SK-N-SH (cell line): ENCODE data around the gene ZPLD1. TPM values are rescaled to one million over a fixed set of nuclear protein-coding genes. Genes with fewer than 3 reads are reported as not detected.

ENCODE experiments used
- CTCF ChIA-PET: fragments of 300-600, 350-600 bp; formaldehyde crosslinking; extraction: SDS; loops from one replicate; lab custom pipeline; 2021; lab: Yijun Ruan, JAX
- POLR2A ChIA-PET: fragments of 350-600 bp; sonication (Branson Sonifier 250); formaldehyde crosslinking; extraction: SDS; loops from one replicate; lab custom pipeline; 2020; ENCODE audit warnings: antibody characterized with exemption, inconsistent platforms; lab: Yijun Ruan, JAX
- DNase-seq: peaks from one replicate; pipeline ENCODE4 v3.0.0; 2012
- H2AFZ ChIP-seq: fragments of 200-600 bp; sonication (generic); 2 replicates; pipeline ENCODE4 v1.8.1; 2016; ENCODE audit warnings: antibody characterized with exemption, mild to moderate bottlenecking, low read depth
- H3F3A ChIP-seq: fragments of 200-600 bp; sonication (generic); replicated peaks from 2 replicates; pipeline ENCODE3; 2016; ENCODE audit warnings: antibody characterized with exemption, mild to moderate bottlenecking; ENCODE audit not compliant: insufficient read depth
- H3K27ac ChIP-seq, 2 experiments: fragments of 200-500 bp in 1 of 2; fragments of 200-600 bp in 1 of 2; sonication (Bioruptor generic) in 1 of 2; sonication (generic), shearing (Covaris generic) in 1 of 2; 2 replicates each; pipeline versions ENCODE4 v1.5.1 to v1.6.1; 2014 to 2016; ENCODE audit warnings: low read depth in 2 of 2, inconsistent platforms in 1 of 2, low read length in 1 of 2, mild to moderate bottlenecking in 1 of 2, mixed read lengths in 1 of 2
- H3K27me3 ChIP-seq: fragments of 200-600 bp; sonication (generic), shearing (Covaris generic); 2 replicates; pipeline ENCODE4 v1.6.1; 2016; ENCODE audit warnings: mixed run types; ENCODE audit not compliant: insufficient read depth
- H3K36me3 ChIP-seq, 2 experiments: fragments of 200-500 bp in 1 of 2; fragments of 200-600 bp in 1 of 2; sonication (Bioruptor generic) in 1 of 2; sonication (generic) in 1 of 2; replicated peaks in 1 of 2; 2 replicates each; pipeline versions ENCODE3 to v1.5.1; 2014 to 2016; ENCODE audit warnings: low read length in 1 of 2, mild to moderate bottlenecking in 1 of 2; ENCODE audit not compliant: insufficient read depth in 2 of 2, control insufficient read depth in 1 of 2
- H3K4me1 ChIP-seq, 2 experiments: fragments of 200-500 bp in 1 of 2; fragments of 200-600 bp in 1 of 2; sonication (Bioruptor generic) in 1 of 2; sonication (generic), shearing (Covaris generic) in 1 of 2; 2 replicates each; pipeline versions ENCODE4 v1.5.1 to v1.6.1; 2014 to 2016; ENCODE audit warnings: low read depth in 1 of 2, low read length in 1 of 2, mixed run types in 1 of 2; ENCODE audit not compliant: insufficient read depth in 2 of 2, control insufficient read depth in 1 of 2
- H3K4me2 ChIP-seq: fragments of 200-600 bp; sonication (generic), shearing (Covaris generic); 2 replicates; pipeline ENCODE4 v1.6.1; 2017; ENCODE audit warnings: mixed run types
- H3K4me3 ChIP-seq, 2 experiments: fragments of 200-500 bp in 1 of 2; fragments of 200-600 bp in 1 of 2; sonication (Bioruptor generic) in 1 of 2; sonication (generic), shearing (Covaris generic) in 1 of 2; 2 replicates each; pipeline versions ENCODE4 v1.5.1 to v1.8.1; 2014 to 2016; ENCODE audit warnings: low read depth in 2 of 2, inconsistent platforms in 1 of 2, low read length in 1 of 2, mild to moderate bottlenecking in 1 of 2, mixed read lengths in 1 of 2, moderate library complexity in 1 of 2
- H3K79me2 ChIP-seq: fragments of 200-600 bp; sonication (generic); 2 replicates; pipeline ENCODE4 v1.8.1; 2017; ENCODE audit warnings: mild to moderate bottlenecking; ENCODE audit not compliant: insufficient read depth
- H3K9ac ChIP-seq: fragments of 200-600 bp; sonication (generic); 2 replicates; pipeline ENCODE4 v1.6.1; 2017; ENCODE audit warnings: mixed run types
- H3K9me2 ChIP-seq: fragments of 200-600 bp; sonication (generic); 2 replicates; pipeline ENCODE4 v1.6.1; 2017; ENCODE audit warnings: mixed run types
- H3K9me3 ChIP-seq: fragments of 200-600 bp; sonication (generic); 2 replicates; pipeline ENCODE4 v1.6.1; 2017; ENCODE audit warnings: mixed run types, mild to moderate bottlenecking, moderate library complexity
- H4K20me1 ChIP-seq: fragments of 200-600 bp; sonication (generic); 2 replicates; pipeline ENCODE4 v1.6.1; 2017; ENCODE audit warnings: mild to moderate bottlenecking, mixed run types; ENCODE audit not compliant: insufficient read depth
- CTCF ChIP-seq: fragments of 200-600 bp; sonication (generic); IDR thresholded peaks from 2 replicates; pipeline ENCODE4 v1.6.1; 2017; ENCODE audit warnings: antibody characterized with exemption, mild to moderate bottlenecking, moderate library complexity
- EP300 ChIP-seq, 2 experiments: IDR thresholded peaks; 2 replicates each; pipeline versions ENCODE4 v1.4.0 to v1.6.1; 2012; ENCODE audit warnings: borderline replicate concordance in 1 of 2, low read depth in 1 of 2, low read length in 1 of 2
- FOSL2 ChIP-seq: IDR thresholded peaks from 2 replicates; pipeline ENCODE4 v1.4.0; 2012; ENCODE audit warnings: low read depth, mild to moderate bottlenecking, moderate library complexity, borderline replicate concordance
- GABPA ChIP-seq: IDR thresholded peaks from 2 replicates; pipeline ENCODE4 v1.4.0; 2012; ENCODE audit warnings: low read depth, mild to moderate bottlenecking
- JUND ChIP-seq: IDR thresholded peaks from 2 replicates; pipeline ENCODE4 v1.4.0; 2012
- MXI1 ChIP-seq: IDR thresholded peaks from 2 replicates; pipeline ENCODE4 v1.6.1; 2012; ENCODE audit warnings: mild to moderate bottlenecking, low read depth, low read length, improper control_type of control experiment
- POLR2AphosphoS5 ChIP-seq: IDR thresholded peaks from 2 replicates; pipeline ENCODE4 v1.6.1; 2012; ENCODE audit warnings: low read depth, low read length
- RCOR1 ChIP-seq: fragments of 150-350 bp; IDR thresholded peaks from 2 replicates; pipeline ENCODE4 v1.6.1; 2017; ENCODE audit warnings: antibody characterized with exemption, low read length
- RFX5 ChIP-seq: IDR thresholded peaks from 2 replicates; pipeline ENCODE4 v1.6.1; 2012; ENCODE audit warnings: mild to moderate bottlenecking, improper control_type of control experiment, low read length
- RXRA ChIP-seq: IDR thresholded peaks from 2 replicates; pipeline ENCODE4 v1.4.0; 2012; ENCODE audit warnings: low read depth, mild to moderate bottlenecking, borderline replicate concordance
- SMC3 ChIP-seq: IDR thresholded peaks from 2 replicates; pipeline ENCODE4 v1.6.1; 2012; ENCODE audit warnings: low read depth, low read length, improper control_type of control experiment
- YY1 ChIP-seq: IDR thresholded peaks from 2 replicates; pipeline ENCODE4 v1.4.0; 2012; ENCODE audit warnings: low read depth, mild to moderate bottlenecking
- WGBS: methylation state at CpG from one replicate; pipeline ENCODE4 v1.1.6; 2017; ENCODE audit warnings: low lambda C conversion rate; 5-methylcytosine and 5-hydroxymethylcytosine counted together
- polyA plus RNA-seq, 3 experiments: library from polyadenylated mRNA; depleted of rRNA; stranded (reverse); fragments of >200 nt; gene quantifications; 2 replicates each; pipeline ENCODE4 v1.2.3, GENCODE V29; 2012
- TF ChIP-seq, protein P1 (sequence below): fragments of 150-350 bp; IDR thresholded peaks from 2 replicates; pipeline ENCODE4 v1.6.1; 2017; ENCODE audit warnings: antibody characterized with exemption, low read length, low read depth, borderline replicate concordance
- TF ChIP-seq, protein P2 (sequence below): IDR thresholded peaks from 2 replicates; pipeline ENCODE4 v1.4.0; 2012; ENCODE audit warnings: low read depth, borderline replicate concordance

ZPLD1 gene
- polyA plus RNA-seq, 1 of the 3 experiments (the other 2 are of a cell fraction) = not detected

GRCh38 chr3:102390916-102391315 lies 43.9 kb upstream of the ZPLD1 start:
- no peak for DNase-seq
- Histone ChIP-seq H3K4me1 (peaks cover 0 to 2% of the 10 kb centered on the region in 2 experiments; a peak in 1 of 4 replicates), H3K9ac (no peak overlapping the region), H3K36me3 (no peaks in the 10 kb centered on the region), H3K9me2 (no peaks in the 10 kb centered on the region), H2AFZ (no peak overlapping the region), H3K4me3 (no peak overlapping the region), H3K79me2 (no peaks in the 10 kb centered on the region), H3K27me3 (no peaks in the 10 kb centered on the region), H4K20me1 (no peaks in the 10 kb centered on the region), H3K4me2 (no peak overlapping the region), H3K9me3 (no peaks in the 10 kb centered on the region), H3K27ac (no peak overlapping the region), H3F3A (no peaks in the 10 kb centered on the region)
- CTCF ChIA-PET = interaction anchor here (1.0 to 1.3 kb wide), 2 partner anchors 12 to 43 kb away, joined by 3 to 4 read pairs; partner anchors contain the start of gene ZPLD1
- POLR2A ChIA-PET = no interaction called here
- 69% methylated on average over 1 of the region's 1 CpG for WGBS
- no peak for TF ChIP-seq YY1
- no peak for TF ChIP-seq MXI1
- TF ChIP-seq, protein P1, sequence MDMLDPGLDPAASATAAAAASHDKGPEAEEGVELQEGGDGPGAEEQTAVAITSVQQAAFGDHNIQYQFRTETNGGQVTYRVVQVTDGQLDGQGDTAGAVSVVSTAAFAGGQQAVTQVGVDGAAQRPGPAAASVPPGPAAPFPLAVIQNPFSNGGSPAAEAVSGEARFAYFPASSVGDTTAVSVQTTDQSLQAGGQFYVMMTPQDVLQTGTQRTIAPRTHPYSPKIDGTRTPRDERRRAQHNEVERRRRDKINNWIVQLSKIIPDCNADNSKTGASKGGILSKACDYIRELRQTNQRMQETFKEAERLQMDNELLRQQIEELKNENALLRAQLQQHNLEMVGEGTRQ = no peak
- TF ChIP-seq CTCF = no peak
- no peak for TF ChIP-seq RCOR1
- no peak for TF ChIP-seq JUND
- no peak for TF ChIP-seq FOSL2
- no peak for TF ChIP-seq EP300 (IDR thresholded peaks at IDR 0.05; ENCODE audit: borderline replicate concordance in 1 of 2, low read depth in 1 of 2, low read length in 1 of 2)
- TF ChIP-seq SMC3 = no peak
- no peak for TF ChIP-seq RFX5
- TF ChIP-seq GABPA = no peak

GRCh38 chr3:102391491-102391890 lies 43.3 kb upstream of the ZPLD1 start:
- DNase-seq = no peak
- ChIA-PET POLR2A (no interaction called here), CTCF (interaction anchor here (1.0 kb wide), 1 partner anchor 12 kb away, joined by 4 read pairs; no protein-coding TSS in a partner anchor)
- TF ChIP-seq RXRA (no peak), POLR2AphosphoS5 (no peak)
- TF ChIP-seq, protein P2, sequence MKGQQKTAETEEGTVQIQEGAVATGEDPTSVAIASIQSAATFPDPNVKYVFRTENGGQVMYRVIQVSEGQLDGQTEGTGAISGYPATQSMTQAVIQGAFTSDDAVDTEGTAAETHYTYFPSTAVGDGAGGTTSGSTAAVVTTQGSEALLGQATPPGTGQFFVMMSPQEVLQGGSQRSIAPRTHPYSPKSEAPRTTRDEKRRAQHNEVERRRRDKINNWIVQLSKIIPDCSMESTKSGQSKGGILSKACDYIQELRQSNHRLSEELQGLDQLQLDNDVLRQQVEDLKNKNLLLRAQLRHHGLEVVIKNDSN = no peak
- 22% methylated on average over 2 of the region's 2 CpGs for WGBS
- no peaks in the 10 kb centered on the region for H3K36me3 ChIP-seq
- no peaks in the 10 kb centered on the region for H3K9me2 ChIP-seq
- no peaks in the 10 kb centered on the region for H3K79me2 ChIP-seq
- H3K4me2 ChIP-seq = no peak overlapping the region
- no peak overlapping the region for H2AFZ ChIP-seq
- H3K27me3 ChIP-seq = no peaks in the 10 kb centered on the region
- peaks cover 0 to 2% of the 10 kb centered on the region in 2 experiments; a peak in 1 of 4 replicates for H3K4me1 ChIP-seq
- H3K9ac ChIP-seq = no peak overlapping the region
- H3K9me3 ChIP-seq = no peaks in the 10 kb centered on the region
- no peak overlapping the region for H3K27ac ChIP-seq
- H4K20me1 ChIP-seq = no peaks in the 10 kb centered on the region
- no peaks in the 10 kb centered on the region for H3F3A ChIP-seq
- H3K4me3 ChIP-seq = no peak overlapping the region
